SKM-1 treated with dmso at 0.1 percent for 144 hours (cell line): ENCODE data around the gene RAB33A.

Experiments used
- DNase-seq: peaks from one replicate; lab custom pipeline; 2025; ENCODE audit not compliant: unreplicated experiment; lab: John Stamatoyannopoulos, UW

The RAB33A gene

GRCh38 chrX:130172127-130172845 is 524 bp downstream of the RAB33A start:
- DNase-seq: no peak

- DNase-seq: peak; percentile 76
These were observed 1.6 kb downstream of the RAB33A start for GRCh38 chrX:130173190-130173895.

- no peak for DNase-seq
These were observed 2.4 kb downstream of the RAB33A start for GRCh38 chrX:130174045-130174704.

- DNase-seq: no peak
These were observed 3.2 kb downstream of the RAB33A start for GRCh38 chrX:130174937-130175336.

- DNase-seq: no peak
These were observed 4.6 kb downstream of the RAB33A start for GRCh38 chrX:130176354-130176776.

- no peak for DNase-seq
These were observed 5.2 kb downstream of the RAB33A start for GRCh38 chrX:130176942-130177341.

GRCh38 chrX:130179170-130179569 is 7.4 kb downstream of the RAB33A start:
- DNase-seq: no peak

- no peak for DNase-seq
These were observed 7.9 kb downstream of the RAB33A start for GRCh38 chrX:130179579-130180215.

- DNase-seq: no peak
These were observed 12.4 kb downstream of the RAB33A start for GRCh38 chrX:130184168-130184567.

GRCh38 chrX:130184857-130185256 is 13.1 kb downstream of the RAB33A start:
- no peak for DNase-seq

GRCh38 chrX:130186651-130187050 is 14.9 kb downstream of the RAB33A start:
- DNase-seq: no peak

GRCh38 chrX:130190801-130191200 is 19.0 kb downstream of the RAB33A start:
- DNase-seq: no peak

- DNase-seq: no peak
These were observed 24.7 kb downstream of the RAB33A start for GRCh38 chrX:130196466-130196865.

GRCh38 chrX:130197464-130197863 is 25.7 kb downstream of the RAB33A start:
- DNase-seq: no peak

GRCh38 chrX:130204647-130205046 is 32.9 kb downstream of the RAB33A start:
- DNase-seq: no peak

- DNase-seq: no peak
These were observed 39.8 kb downstream of the RAB33A start for GRCh38 chrX:130211415-130212186.

GRCh38 chrX:130212371-130212770 is 40.6 kb downstream of the RAB33A start:
- no peak for DNase-seq

GRCh38 chrX:130213376-130213775 is 41.6 kb downstream of the RAB33A start:
- DNase-seq: no peak

GRCh38 chrX:130216320-130216719 is 44.6 kb downstream of the RAB33A start:
- no peak for DNase-seq

GRCh38 chrX:130224810-130225209 is 53.0 kb downstream of the RAB33A start:
- no peak for DNase-seq

- no peak for DNase-seq
These were observed 57.1 kb downstream of the RAB33A start for GRCh38 chrX:130228871-130229270.
